ENCODE data around the gene ALG12. TPM values are rescaled to one million over a fixed set of nuclear protein-coding genes. Genes with fewer than 3 reads are reported as not detected.

Gene ALG12
- total and polyA plus RNA-seq, 2 of the 13 experiments (the other 11 are each of a cell fraction or from before 2014, with no cell fraction given) = 7.8 to 15.8 TPM

- FAIRE-seq = no peak
- H3K79me2 ChIP-seq (ENCODE audit: insufficient read depth, low read length) = peaks cover 26% of the 10 kb centered on the region
- no TSS peak for BruUV-seq (replicated peaks)
- peaks cover 9 to 23% of the 10 kb centered on the region in 2 experiments for H3K36me3 ChIP-seq (replicated peaks in 1 of 2; ENCODE audit: control insufficient read depth in 1 of 2, insufficient read depth in 2 of 2, low read length in 2 of 2)
- DNase-seq (ENCODE audit: low spot score) = no peak
- H3K27ac ChIP-seq (ENCODE audit: extremely low read length, insufficient read depth, low read length) = peak overlapping the region; percentile 84
- peaks cover 37% of the 10 kb centered on the region for H4K20me1 ChIP-seq (ENCODE audit: insufficient read depth, low read length)
- in situ Hi-C loops (cut with HindIII; ENCODE audit: extremely low pct_ligation_motif_present, low pct_unique_long_range_greater_than_20kb) (loop anchor here (5.0 kb wide), 1 partner anchor 34 kb away; no protein-coding TSS in a partner anchor), intact Hi-C loops (cut with micrococcal nuclease; ENCODE audit: unreplicated experiment) (loop anchor here (5.0 kb wide), 1 partner anchor 34 kb away; no protein-coding TSS in a partner anchor)
- ATAC-seq = peak; percentile 22
- 4% methylated on average over 4 of the region's 11 CpGs for WGBS (ENCODE audit: low lambda C conversion rate)
- no peaks in the 10 kb centered on the region for H3K9me3 ChIP-seq (ENCODE audit: low read length)
- H3K4me2 ChIP-seq (ENCODE audit: low read depth, low read length) = peak overlapping the region; percentile 94
- peaks cover 88% of the 10 kb centered on the region for H3K4me1 ChIP-seq (ENCODE audit: insufficient read depth, low read length)
- no peak overlapping the region for H2AFZ ChIP-seq (ENCODE audit: low read length)
- POLR2A ChIA-PET = interaction anchor here (1.1 to 16.4 kb wide), 10 partner anchors 11 to 541 kb away, joined by 3 to 722 read pairs (median 5); partner anchors contain the start of genes ALG12, CRELD2, LMF2 and NCAPH2
- peak overlapping the region; percentile 67 for H3K9ac ChIP-seq (ENCODE audit: insufficient read depth, low read depth, low read length)
- H3K4me3 ChIP-seq (replicated peaks in 1 of 3; ENCODE audit: insufficient read depth in 1 of 3, low read depth in 2 of 3, low read length in 3 of 3) = peak overlapping the region; percentile 13 to 99 (median 26); a peak in 5 of 6 replicates
- CTCF ChIA-PET (ENCODE audit: low intra/inter-chr PET ratio, low total read pairs) = no interaction called here
- no peaks in the 10 kb centered on the region; a peak in 1 of 5 replicates for H3K27me3 ChIP-seq (ENCODE audit: control insufficient read depth in 1 of 2, insufficient read depth in 2 of 2, low read length in 2 of 2)
- TF ChIP-seq ZBTB46 (CRISPR knock-in tag; IDR thresholded peaks at IDR 0.05; ENCODE audit: borderline replicate concordance) (0 out of 2 replicates have a peak, but pooled peaks have one; percentile 25), SOX5 (CRISPR knock-in tag; IDR thresholded peaks at IDR 0.05; ENCODE audit: borderline replicate concordance) (peak; percentile 4; the same call in 1 of the 2 replicates), HNF4G (IDR thresholded peaks at IDR 0.05; ENCODE audit: borderline replicate concordance, low read depth, low read length) (peak; percentile 27; the same call in 1 of the 2 replicates), HNF4G (CRISPR knock-in tag; IDR thresholded peaks at IDR 0.05; ENCODE audit: borderline replicate concordance, low read depth) (no peak), HDAC1 (CRISPR knock-in tag; IDR thresholded peaks at IDR 0.05) (peak; percentile 5; the same call in 1 of the 2 replicates), ZSCAN25 (CRISPR knock-in tag; IDR thresholded peaks at IDR 0.05) (peak; percentile 95), RXRA (CRISPR knock-in tag; IDR thresholded peaks at IDR 0.05) (peak; percentile 43), HNF4A (CRISPR knock-in tag; IDR thresholded peaks at IDR 0.05) (peak; percentile 72), PAF1 (CRISPR knock-in tag; IDR thresholded peaks at IDR 0.05) (peak; percentile 22; the same call in 1 of the 2 replicates), ZBTB20 (CRISPR knock-in tag; IDR thresholded peaks at IDR 0.05; ENCODE audit: borderline replicate concordance, low read depth) (peak; percentile 9; the same call in 1 of the 2 replicates), PRDM4 (CRISPR knock-in tag; IDR thresholded peaks at IDR 0.05; ENCODE audit: borderline replicate concordance) (no peak), BORCS8-MEF2B (CRISPR knock-in tag; IDR thresholded peaks at IDR 0.05) (peak; percentile 58; the same call in 1 of the 2 replicates), LCORL (IDR thresholded peaks at IDR 0.05) (no peak), LCORL (CRISPR knock-in tag; IDR thresholded peaks at IDR 0.05) (peak; percentile 8; the same call in 1 of the 2 replicates), RXRB (CRISPR knock-in tag; IDR thresholded peaks at IDR 0.05; ENCODE audit: borderline replicate concordance) (peak; percentile 7; the same call in 1 of the 2 replicates), SMYD3 (CRISPR knock-in tag; IDR thresholded peaks at IDR 0.05) (no peak)
Measured at GRCh38 chr22:49966041-49966773, 48.0 kb upstream of the ALG12 start.
